Smooth muscle cell (in vitro differentiated cells): ENCODE measurements around the gene FLNB. TPM values are rescaled to one million over a fixed set of nuclear protein-coding genes. Genes with fewer than 3 reads are reported as not detected.

Experiments
- DNase-seq: peaks from one replicate; lab custom pipeline; 2025; ENCODE audit not compliant: unreplicated experiment; lab: John Stamatoyannopoulos, UW
- H2AFZ ChIP-seq: fragments of 200-600 bp; sonication (generic); 2 replicates; pipeline ENCODE4 v1.6.0; 2016; ENCODE audit warnings: antibody characterized with exemption, low read depth, mild to moderate bottlenecking
- H3F3A ChIP-seq: fragments of 200-600 bp; sonication (generic); 2 replicates; pipeline ENCODE4 v1.6.0; 2017; ENCODE audit warnings: antibody characterized with exemption, low read depth
- H3K27ac ChIP-seq: fragments of 200-600 bp; sonication (generic); 2 replicates; pipeline ENCODE4 v1.5.1; 2016; ENCODE audit warnings: low read depth, mild to moderate bottlenecking
- H3K27me3 ChIP-seq: fragments of 200-600 bp; sonication (generic); 2 replicates; pipeline ENCODE4 v1.6.1; 2016; ENCODE audit warnings: low read depth, mild to moderate bottlenecking
- H3K36me3 ChIP-seq: fragments of 200-600 bp; sonication (generic); 2 replicates; pipeline ENCODE4 v1.5.1; 2016; ENCODE audit warnings: low read depth
- H3K4me1 ChIP-seq: fragments of 200-600 bp; sonication (generic); 2 replicates; pipeline ENCODE4 v1.5.1; 2016; ENCODE audit warnings: low read depth
- H3K4me2 ChIP-seq: fragments of 200-600 bp; sonication (generic); 2 replicates; pipeline ENCODE4 v1.6.0; 2016; ENCODE audit warnings: mild to moderate bottlenecking
- H3K4me3 ChIP-seq: fragments of 200-600 bp; sonication (generic); 2 replicates; pipeline ENCODE4 v1.5.1; 2016; ENCODE audit warnings: mild to moderate bottlenecking
- H3K79me2 ChIP-seq: fragments of 200-600 bp; sonication (generic); 2 replicates; pipeline ENCODE4 v1.6.0; 2016; ENCODE audit warnings: low read depth, mild to moderate bottlenecking
- H3K9ac ChIP-seq: fragments of 200-600 bp; sonication (generic); 2 replicates; pipeline ENCODE4 v1.6.0; 2016; ENCODE audit warnings: low read depth
- H3K9me3 ChIP-seq: fragments of 200-600 bp; sonication (generic); replicated peaks from 2 replicates; pipeline ENCODE4 v1.5.1; 2016; ENCODE audit warnings: low read depth
- H4K20me1 ChIP-seq: fragments of 200-600 bp; sonication (generic); 2 replicates; pipeline ENCODE4 v1.6.0; 2016; ENCODE audit warnings: low read depth
- WGBS: methylation state at CpG from one replicate; pipeline ENCODE4 v1.1.7; 2016; ENCODE audit warnings: low lambda C conversion rate; 5-methylcytosine and 5-hydroxymethylcytosine counted together
- polyA plus RNA-seq: library from polyadenylated mRNA; unstranded; fragments of >200 nt; fragmentation: Nextera tagmentation; extraction: Ambion mirVana; gene quantifications from 2 replicates; pipeline ENCODE4 v1.2.1, GENCODE V29; 2016
- total RNA-seq: library from RNA; depleted of rRNA; stranded (reverse); fragments of >200 nt; gene quantifications from 2 replicates; pipeline ENCODE4 v1.2.3, GENCODE V29; 2014
- TF ChIP-seq, protein P1 (sequence below): fragments of 200-600 bp; sonication (generic); IDR thresholded peaks from 2 replicates; pipeline ENCODE4 v1.5.1; 2017; ENCODE audit warnings: borderline replicate concordance, mild to moderate bottlenecking, antibody characterized with exemption; ENCODE audit not compliant: insufficient read depth, poor library complexity, severe bottlenecking

The FLNB gene
- total and polyA plus RNA-seq, 2 experiments from 2014 or later = 52.7 to 145 TPM

- no peaks in the 10 kb centered on the region for H3K9me3 ChIP-seq
- H3K4me2 ChIP-seq = no peak overlapping the region
- peaks cover 47% of the 10 kb centered on the region for H3K36me3 ChIP-seq
- no peaks in the 10 kb centered on the region for H3K79me2 ChIP-seq
- no peaks in the 10 kb centered on the region for H3K4me1 ChIP-seq
- peaks cover 5% of the 10 kb centered on the region for H3F3A ChIP-seq
- H4K20me1 ChIP-seq = peaks cover 16% of the 10 kb centered on the region
- TF ChIP-seq, protein P1, sequence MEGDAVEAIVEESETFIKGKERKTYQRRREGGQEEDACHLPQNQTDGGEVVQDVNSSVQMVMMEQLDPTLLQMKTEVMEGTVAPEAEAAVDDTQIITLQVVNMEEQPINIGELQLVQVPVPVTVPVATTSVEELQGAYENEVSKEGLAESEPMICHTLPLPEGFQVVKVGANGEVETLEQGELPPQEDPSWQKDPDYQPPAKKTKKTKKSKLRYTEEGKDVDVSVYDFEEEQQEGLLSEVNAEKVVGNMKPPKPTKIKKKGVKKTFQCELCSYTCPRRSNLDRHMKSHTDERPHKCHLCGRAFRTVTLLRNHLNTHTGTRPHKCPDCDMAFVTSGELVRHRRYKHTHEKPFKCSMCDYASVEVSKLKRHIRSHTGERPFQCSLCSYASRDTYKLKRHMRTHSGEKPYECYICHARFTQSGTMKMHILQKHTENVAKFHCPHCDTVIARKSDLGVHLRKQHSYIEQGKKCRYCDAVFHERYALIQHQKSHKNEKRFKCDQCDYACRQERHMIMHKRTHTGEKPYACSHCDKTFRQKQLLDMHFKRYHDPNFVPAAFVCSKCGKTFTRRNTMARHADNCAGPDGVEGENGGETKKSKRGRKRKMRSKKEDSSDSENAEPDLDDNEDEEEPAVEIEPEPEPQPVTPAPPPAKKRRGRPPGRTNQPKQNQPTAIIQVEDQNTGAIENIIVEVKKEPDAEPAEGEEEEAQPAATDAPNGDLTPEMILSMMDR = no peak
- 95% methylated on average over 17 of the region's 17 CpGs for WGBS
- no peak overlapping the region for H3K27ac ChIP-seq
- DNase-seq = no peak
- H3K4me3 ChIP-seq = no peak overlapping the region
- no peak overlapping the region for H3K9ac ChIP-seq
- H3K27me3 ChIP-seq = no peaks in the 10 kb centered on the region
- no peak overlapping the region for H2AFZ ChIP-seq
Observed at GRCh38 chr3:58152225-58153015, 144.2 kb downstream of the FLNB start.

DNA sequence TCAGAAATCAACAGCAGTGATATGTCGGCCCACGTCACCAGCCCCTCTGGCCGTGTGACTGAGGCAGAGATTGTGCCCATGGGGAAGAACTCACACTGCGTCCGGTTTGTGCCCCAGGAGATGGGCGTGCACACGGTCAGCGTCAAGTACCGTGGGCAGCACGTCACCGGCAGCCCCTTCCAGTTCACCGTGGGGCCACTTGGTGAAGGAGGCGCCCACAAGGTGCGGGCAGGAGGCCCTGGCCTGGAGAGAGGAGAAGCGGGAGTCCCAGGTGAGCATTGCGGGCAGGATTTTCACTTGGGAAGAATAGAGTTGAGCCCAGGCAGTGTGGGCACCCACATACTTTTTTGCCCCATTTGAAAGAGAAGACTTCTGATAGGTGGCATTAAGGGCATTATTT is 145.1 kb downstream of the FLNB start:
- Histone ChIP-seq H3K4me1 (no peaks in the 10 kb centered on the region), H4K20me1 (peaks cover 16% of the 10 kb centered on the region), H3K4me3 (no peak overlapping the region), H3K9ac (no peak overlapping the region), H3K27ac (no peak overlapping the region), H3K27me3 (no peaks in the 10 kb centered on the region), H3K36me3 (peaks cover 43% of the 10 kb centered on the region), H3K4me2 (no peak overlapping the region), H3K79me2 (no peaks in the 10 kb centered on the region), H3F3A (peaks cover 5% of the 10 kb centered on the region), H3K9me3 (no peaks in the 10 kb centered on the region), H2AFZ (no peak overlapping the region)
- TF ChIP-seq, protein P1 = no peak
- 98% methylated on average over 16 of the region's 16 CpGs for WGBS
- no peak for DNase-seq

DNA sequence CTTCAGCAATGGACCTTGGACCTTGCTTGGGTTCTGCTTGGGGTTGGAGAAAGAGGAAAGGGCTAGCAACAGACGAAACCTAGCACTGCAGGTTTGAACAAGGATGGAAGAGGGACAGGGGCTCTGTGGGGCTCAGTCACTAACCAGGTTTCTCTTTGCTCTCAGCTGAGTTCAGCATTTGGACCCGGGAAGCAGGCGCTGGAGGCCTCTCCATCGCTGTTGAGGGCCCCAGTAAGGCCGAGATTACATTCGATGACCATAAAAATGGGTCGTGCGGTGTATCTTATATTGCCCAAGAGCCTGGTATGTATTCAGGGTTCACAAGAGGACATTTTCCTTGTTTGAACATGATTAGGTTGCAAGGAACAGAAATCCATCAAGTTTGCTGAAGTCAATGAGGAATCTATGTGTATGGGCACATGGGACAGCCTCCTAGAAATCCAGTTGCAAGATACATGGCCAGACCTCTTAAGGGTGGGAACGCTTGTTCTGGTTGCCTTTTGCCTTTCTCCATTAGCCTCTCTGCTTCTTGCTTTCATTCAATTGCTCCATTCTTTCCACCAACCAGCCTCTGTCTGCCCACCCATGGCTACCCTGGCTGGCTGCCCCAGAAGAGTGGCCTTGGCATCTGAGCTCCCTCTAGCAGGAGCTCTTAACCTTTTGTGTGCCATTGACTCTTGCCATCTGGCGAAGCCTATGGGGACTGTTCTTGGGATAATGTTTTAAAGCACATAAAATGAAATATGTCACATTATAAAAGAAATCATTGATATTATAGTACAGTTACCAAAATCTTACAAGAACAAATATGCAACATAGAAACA is 146.6 kb downstream of the FLNB start:
- no peaks in the 10 kb centered on the region for H3K9me3 ChIP-seq
- no peak for DNase-seq
- no peak overlapping the region for H3K4me2 ChIP-seq
- no peak overlapping the region for H2AFZ ChIP-seq
- 98% methylated on average over 10 of the region's 10 CpGs for WGBS
- H4K20me1 ChIP-seq = peaks cover 16% of the 10 kb centered on the region
- no peak overlapping the region for H3K9ac ChIP-seq
- peaks cover 5% of the 10 kb centered on the region for H3F3A ChIP-seq
- TF ChIP-seq, protein P1 = no peak
- H3K36me3 ChIP-seq = peaks cover 33% of the 10 kb centered on the region
- H3K27ac ChIP-seq = no peak overlapping the region
- no peaks in the 10 kb centered on the region for H3K4me1 ChIP-seq
- H3K27me3 ChIP-seq = no peaks in the 10 kb centered on the region
- no peak overlapping the region for H3K4me3 ChIP-seq
- H3K79me2 ChIP-seq = no peaks in the 10 kb centered on the region
